Endothelial cell of umbilical vein (primary cell): ENCODE data around the gene CASP6.

Experiments
- EZH2 ChIP-seq: IDR thresholded peaks from 2 replicates; pipeline ENCODE4 v1.6.1; 2012; ENCODE audit warnings: borderline replicate concordance, low read depth, mild to moderate bottlenecking, moderate library complexity, low read length, inconsistent platforms; ENCODE audit not compliant: severe bottlenecking
- FOS ChIP-seq: IDR thresholded peaks from 2 replicates; pipeline ENCODE4 v1.6.1; 2011; ENCODE audit warnings: mild to moderate bottlenecking, low read length, moderate library complexity, borderline replicate concordance; ENCODE audit not compliant: insufficient read depth
- GATA2 ChIP-seq: IDR thresholded peaks from 2 replicates; pipeline ENCODE4 v1.7.0; 2011; ENCODE audit warnings: low read depth, mild to moderate bottlenecking, moderate library complexity, mixed read lengths, low read length; ENCODE audit not compliant: insufficient read length, insufficient read depth
- JUN ChIP-seq: IDR thresholded peaks from 2 replicates; pipeline ENCODE4 v1.6.1; 2011; ENCODE audit warnings: borderline replicate concordance, low read depth; ENCODE audit not compliant: insufficient read length, insufficient read depth
- MYC ChIP-seq: IDR thresholded peaks from one replicate; pipeline ENCODE4 v1.6.1; 2011; ENCODE audit warnings: mild to moderate bottlenecking, low read depth, low read length
- POLR2A ChIP-seq: IDR thresholded peaks from 2 replicates; pipeline ENCODE4 v1.6.1; 2012; ENCODE audit warnings: low read depth, mild to moderate bottlenecking, control low read depth, low read length
- POLR2AphosphoS5 ChIP-seq: IDR thresholded peaks from 2 replicates; pipeline ENCODE4 v1.6.1; 2012; ENCODE audit warnings: low read depth, mild to moderate bottlenecking, control low read depth, low read length, moderate library complexity; ENCODE audit not compliant: insufficient read depth
- TF ChIP-seq, protein P1 (sequence below), 2 donors: IDR thresholded peaks; 1 replicate in 1 of 2; 2 replicates in 1 of 2; pipeline ENCODE4 v1.5.1; 2011; ENCODE audit warnings: low read length in 2 of 2, mild to moderate bottlenecking in 2 of 2, moderate library complexity in 2 of 2, control low read depth in 1 of 2, inconsistent platforms in 1 of 2, low read depth in 1 of 2; ENCODE audit not compliant: insufficient read depth in 1 of 2; ENCODE audit errors: extremely low read depth in 1 of 2
- TF ChIP-seq, protein P2 (sequence below): IDR thresholded peaks from 2 replicates; pipeline ENCODE4 v1.6.1; 2011; ENCODE audit not compliant: insufficient read depth, insufficient read length

DNA sequence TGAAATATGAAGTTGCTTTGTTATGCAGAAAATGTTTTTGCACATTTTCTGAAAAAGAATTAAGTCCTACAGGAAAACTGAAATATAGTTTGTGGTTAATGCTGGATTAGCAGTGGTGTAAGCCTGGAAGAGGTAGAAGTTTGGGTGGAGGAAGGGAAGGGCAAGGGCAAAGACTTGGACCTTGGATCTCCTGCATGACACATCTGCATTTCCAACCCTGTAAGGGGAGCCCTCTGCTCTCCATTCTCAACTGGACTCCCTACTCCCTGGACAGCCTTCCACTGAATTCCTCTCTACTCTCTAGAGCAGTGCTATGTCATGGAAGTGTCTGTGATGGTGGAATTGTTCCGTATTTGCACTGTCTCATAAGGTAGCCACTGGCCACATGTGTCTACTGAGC lies 4.6 kb downstream of the CASP6 start:
- TF ChIP-seq EZH2 (no peak), POLR2A (no peak), FOS (no peak), GATA2 (no peak), POLR2AphosphoS5 (no peak), MYC (no peak), JUN (no peak)
- TF ChIP-seq, protein P1, sequence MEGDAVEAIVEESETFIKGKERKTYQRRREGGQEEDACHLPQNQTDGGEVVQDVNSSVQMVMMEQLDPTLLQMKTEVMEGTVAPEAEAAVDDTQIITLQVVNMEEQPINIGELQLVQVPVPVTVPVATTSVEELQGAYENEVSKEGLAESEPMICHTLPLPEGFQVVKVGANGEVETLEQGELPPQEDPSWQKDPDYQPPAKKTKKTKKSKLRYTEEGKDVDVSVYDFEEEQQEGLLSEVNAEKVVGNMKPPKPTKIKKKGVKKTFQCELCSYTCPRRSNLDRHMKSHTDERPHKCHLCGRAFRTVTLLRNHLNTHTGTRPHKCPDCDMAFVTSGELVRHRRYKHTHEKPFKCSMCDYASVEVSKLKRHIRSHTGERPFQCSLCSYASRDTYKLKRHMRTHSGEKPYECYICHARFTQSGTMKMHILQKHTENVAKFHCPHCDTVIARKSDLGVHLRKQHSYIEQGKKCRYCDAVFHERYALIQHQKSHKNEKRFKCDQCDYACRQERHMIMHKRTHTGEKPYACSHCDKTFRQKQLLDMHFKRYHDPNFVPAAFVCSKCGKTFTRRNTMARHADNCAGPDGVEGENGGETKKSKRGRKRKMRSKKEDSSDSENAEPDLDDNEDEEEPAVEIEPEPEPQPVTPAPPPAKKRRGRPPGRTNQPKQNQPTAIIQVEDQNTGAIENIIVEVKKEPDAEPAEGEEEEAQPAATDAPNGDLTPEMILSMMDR (IDR thresholded peaks at IDR 0.05; ENCODE audit: extremely low read depth in 1 of 2, insufficient read depth in 1 of 2, low read depth in 1 of 2, low read length in 2 of 2), result no peak
- TF ChIP-seq, protein P2, sequence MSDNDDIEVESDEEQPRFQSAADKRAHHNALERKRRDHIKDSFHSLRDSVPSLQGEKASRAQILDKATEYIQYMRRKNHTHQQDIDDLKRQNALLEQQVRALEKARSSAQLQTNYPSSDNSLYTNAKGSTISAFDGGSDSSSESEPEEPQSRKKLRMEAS, result no peak
